ENCODE measurements around the gene MS4A6A. TPM values are rescaled to one million over a fixed set of nuclear protein-coding genes. Genes with fewer than 3 reads are reported as not detected.
"Not testable (repeated sequence)": the region's sequence is repeated elsewhere in the genome, so short reads cannot be mapped to it uniquely, and the experiment has no call there.

MS4A6A gene
- polyA plus RNA-seq, 3 donors: 17.4 to 18.0 (median 18.0) TPM

- DNase-seq: no peak
Observed at GRCh38 chr11:60131912-60132311, 51.0 kb downstream of the MS4A6A start.

- DNase-seq: peak; percentile 12
Observed at GRCh38 chr11:60130496-60130895, 52.4 kb downstream of the MS4A6A start.

DNA sequence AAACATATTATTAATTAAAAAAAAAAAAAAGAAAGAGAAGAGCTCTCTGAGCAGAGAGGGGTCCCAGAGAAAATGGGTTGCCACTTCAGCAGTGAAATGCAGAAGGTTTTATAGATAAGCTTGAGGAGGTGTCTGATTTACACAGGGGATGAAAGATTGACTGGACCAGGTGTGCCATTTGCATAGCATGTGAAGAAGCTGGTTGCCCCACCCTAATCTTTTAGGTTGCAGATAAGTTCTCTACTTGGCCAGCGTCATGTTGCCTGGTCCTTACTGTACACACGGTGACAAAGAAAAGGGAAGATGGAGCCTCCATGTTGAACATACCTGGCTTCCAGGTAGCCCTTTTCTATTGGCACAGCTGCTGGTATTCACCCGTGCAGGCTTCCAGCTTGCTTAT, 53.0 kb downstream of the MS4A6A start:
- no peak for DNase-seq

DNA sequence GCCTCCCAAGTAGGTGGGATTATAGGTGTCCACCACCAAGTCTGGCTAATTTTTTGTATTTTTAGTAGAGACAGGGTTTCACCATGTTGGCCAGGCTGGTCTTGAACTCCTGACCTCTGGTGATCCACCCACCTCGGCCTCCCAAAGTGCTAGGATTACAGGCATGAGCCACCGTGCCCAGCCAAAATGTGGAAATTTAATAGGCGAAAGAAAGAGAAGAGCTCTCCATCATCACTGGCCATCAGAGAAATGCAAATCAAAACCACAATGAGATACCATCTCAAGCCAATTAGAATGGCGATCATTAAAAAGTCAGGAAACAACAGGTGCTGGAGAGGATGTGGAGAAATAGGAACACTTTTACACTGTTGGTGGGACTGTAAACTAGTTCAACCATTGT, 54.0 kb downstream of the MS4A6A start:
- DNase-seq: not testable (repeated sequence)

GRCh38 chr11:60128376-60128775, 54.5 kb downstream of the MS4A6A start:
- DNase-seq: no peak

DNA sequence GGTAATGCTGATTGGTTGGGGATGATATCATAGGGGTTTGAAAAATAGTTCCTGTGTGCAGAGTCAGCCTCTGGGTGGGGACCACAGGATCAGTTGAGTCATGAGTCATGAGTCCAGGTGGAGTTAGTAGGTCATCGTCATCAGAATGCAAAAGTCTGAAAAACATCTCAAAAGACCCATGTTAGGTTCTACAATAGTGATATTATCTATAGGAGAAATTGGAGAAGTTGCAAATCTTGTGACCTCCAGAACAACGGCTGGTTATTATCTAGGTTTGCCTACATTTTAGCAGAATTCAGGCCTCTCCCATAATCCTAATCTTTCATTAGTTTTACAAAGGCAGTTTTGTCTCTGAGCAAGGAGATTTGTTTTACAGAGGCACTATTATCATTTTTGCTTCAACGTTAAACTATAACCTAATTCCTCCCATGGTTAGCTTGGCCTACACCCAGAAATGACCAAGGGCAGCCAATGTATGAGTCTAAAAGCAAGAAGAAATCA, 55.5 kb downstream of the MS4A6A start:
- DNase-seq: no peak

DNA sequence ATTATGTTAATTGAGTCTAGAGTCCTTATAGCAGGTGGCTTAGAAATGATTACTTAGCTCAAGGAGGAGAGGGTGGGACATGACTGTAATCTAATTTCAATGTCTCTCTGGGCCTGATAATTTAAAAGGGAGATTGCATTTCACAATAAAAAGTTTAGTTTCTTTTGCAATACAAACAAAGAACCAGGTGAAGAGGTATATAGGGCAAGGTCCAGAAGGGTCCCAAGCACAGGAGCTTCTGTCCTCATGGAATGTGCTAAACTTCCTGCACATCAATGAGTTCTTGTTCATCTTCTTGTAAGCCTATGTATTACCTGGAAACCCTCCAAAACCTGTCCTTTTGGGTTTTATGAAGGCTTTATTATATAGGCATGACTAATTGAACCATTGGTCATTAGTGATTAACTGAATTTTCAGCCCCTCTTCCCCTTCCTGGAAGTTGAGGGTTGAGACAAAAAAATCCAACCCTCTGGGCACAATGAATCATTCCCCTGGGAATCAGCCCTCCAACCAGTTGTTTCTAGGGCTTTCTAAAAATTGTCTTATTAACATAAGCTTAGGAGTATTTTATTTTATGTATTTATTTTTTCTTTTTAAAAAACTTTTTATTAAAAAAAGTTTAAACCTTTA, 56.8 kb downstream of the MS4A6A start:
- no peak for DNase-seq

DNA sequence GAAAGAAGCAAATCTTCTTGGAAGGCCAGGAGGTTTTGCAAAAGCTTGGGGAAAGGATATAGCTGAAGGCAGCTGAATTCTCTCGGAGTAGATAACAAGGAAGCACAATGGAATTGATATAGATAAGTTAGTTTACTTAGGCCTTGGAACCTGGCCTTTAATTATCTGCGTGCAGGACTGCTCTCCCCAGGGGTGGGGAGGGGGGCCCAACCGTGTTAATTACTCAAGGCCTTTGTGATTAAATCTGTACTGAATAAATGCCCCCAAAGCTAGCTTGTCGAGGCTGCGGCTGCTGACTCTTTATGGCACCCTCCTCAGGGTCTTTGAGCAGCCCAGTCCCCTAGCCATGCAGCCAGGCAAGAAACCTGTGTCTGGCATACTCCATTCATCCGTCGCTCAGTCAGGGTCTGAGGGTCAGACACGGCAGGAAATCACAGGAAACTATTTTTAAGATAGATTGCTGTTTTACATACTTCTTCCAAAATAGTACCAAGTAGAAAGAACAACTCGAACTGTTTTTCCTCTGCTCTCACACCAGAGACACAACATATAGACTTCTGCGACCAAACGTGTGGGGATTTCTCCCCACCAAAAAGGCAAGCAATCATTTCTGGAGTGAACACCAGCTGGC, 58.0 kb downstream of the MS4A6A start:
- no peak for DNase-seq

Other genes with a start within 250 kb of the MS4A6A start
- gene OOSP1, start 244.7 kb downstream of the MS4A6A start, polyA plus RNA-seq (ENCODE audit: insufficient read length in 3 of 3): not detected
- not detected for gene OOSP4A, start 219.1 kb downstream of the MS4A6A start, polyA plus RNA-seq (ENCODE audit: insufficient read length in 3 of 3)
- gene OOSP4B, start 165.9 kb downstream of the MS4A6A start, polyA plus RNA-seq (ENCODE audit: insufficient read length in 3 of 3): under 1 TPM in 1 of 3 donors, not detected in 2; 0.12 TPM
- gene OOSP2, start 142.7 kb downstream of the MS4A6A start, polyA plus RNA-seq (ENCODE audit: insufficient read length in 3 of 3): not detected
- 1 to 10 TPM in 1 of 3 donors, under 1 TPM in 2; 0.77 to 1.1 (median 0.99) TPM for gene MS4A3, start 126.4 kb downstream of the MS4A6A start, polyA plus RNA-seq (ENCODE audit: insufficient read length in 3 of 3)
- gene MS4A2, start 94.4 kb downstream of the MS4A6A start, polyA plus RNA-seq (ENCODE audit: insufficient read length in 3 of 3): under 1 TPM in 2 of 3 donors, not detected in 1; 0.06 to 0.10 TPM
- 1 to 10 TPM in 2 of 3 donors, under 1 TPM in 1; 0.94 to 1.5 (median 1.1) TPM for gene MS4A4E, start 60.1 kb upstream of the MS4A6A start, polyA plus RNA-seq (ENCODE audit: insufficient read length in 3 of 3)
- 1 to 10 TPM; 5.1 to 9.9 (median 6.4) TPM for gene MS4A4A, start 97.6 kb upstream of the MS4A6A start, polyA plus RNA-seq (ENCODE audit: insufficient read length in 3 of 3)
- not detected for gene MS4A6E, start 144.2 kb upstream of the MS4A6A start, polyA plus RNA-seq (ENCODE audit: insufficient read length in 3 of 3)
- 1 to 10 TPM; 4.7 to 7.8 (median 7.6) TPM for gene MS4A7, start 195.4 kb upstream of the MS4A6A start, polyA plus RNA-seq (ENCODE audit: insufficient read length in 3 of 3)
- under 1 TPM; 0.10 to 0.27 (median 0.16) TPM for gene MS4A14, start 213.4 kb upstream of the MS4A6A start, polyA plus RNA-seq (ENCODE audit: insufficient read length in 3 of 3)
- not detected for gene MS4A5, start 246.5 kb upstream of the MS4A6A start, polyA plus RNA-seq (ENCODE audit: insufficient read length in 3 of 3)